Middle frontal gyrus (tissue), 1 donor: ENCODE results near the gene CCDC7.
"Not testable (repeated sequence)": the region's sequence is repeated elsewhere in the genome, so short reads cannot be mapped to it uniquely, and the experiment has no call there.

Experiments used
- DNase-seq: peaks from one replicate; pipeline ENCODE4 v3.0.0-alpha.2; 2015; ENCODE audit warnings: low spot score; ENCODE audit errors: extremely low spot score

The CCDC7 gene

GRCh38 chr10:32693441-32693979, 247.6 kb downstream of the CCDC7 start:
- no peak for DNase-seq

- not testable (repeated sequence) for DNase-seq
Measured at GRCh38 chr10:32699683-32700082, 253.7 kb downstream of the CCDC7 start.

DNA sequence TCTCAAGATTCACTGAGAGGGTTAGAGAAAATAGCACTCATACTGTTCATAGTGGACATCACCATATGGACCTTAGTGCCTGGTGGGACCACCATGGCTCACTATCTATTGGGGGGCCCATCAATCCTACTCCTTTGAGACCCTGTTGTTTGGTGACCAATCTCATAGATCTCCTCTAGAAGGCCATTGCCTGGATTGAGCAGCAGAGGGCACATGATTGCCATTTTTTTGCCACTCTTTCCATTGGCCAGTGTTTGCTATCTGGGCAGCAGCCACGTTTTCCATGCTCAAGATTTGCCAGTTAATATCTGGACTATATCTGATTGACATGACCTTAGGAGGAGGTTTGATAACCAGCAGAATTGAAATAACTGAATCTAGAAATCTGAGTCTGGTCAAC, 267.6 kb downstream of the CCDC7 start:
- DNase-seq: no peak

GRCh38 chr10:32731527-32731926, 285.6 kb downstream of the CCDC7 start:
- no peak for DNase-seq

GRCh38 chr10:32738958-32739357, 293.0 kb downstream of the CCDC7 start:
- no peak for DNase-seq

DNA sequence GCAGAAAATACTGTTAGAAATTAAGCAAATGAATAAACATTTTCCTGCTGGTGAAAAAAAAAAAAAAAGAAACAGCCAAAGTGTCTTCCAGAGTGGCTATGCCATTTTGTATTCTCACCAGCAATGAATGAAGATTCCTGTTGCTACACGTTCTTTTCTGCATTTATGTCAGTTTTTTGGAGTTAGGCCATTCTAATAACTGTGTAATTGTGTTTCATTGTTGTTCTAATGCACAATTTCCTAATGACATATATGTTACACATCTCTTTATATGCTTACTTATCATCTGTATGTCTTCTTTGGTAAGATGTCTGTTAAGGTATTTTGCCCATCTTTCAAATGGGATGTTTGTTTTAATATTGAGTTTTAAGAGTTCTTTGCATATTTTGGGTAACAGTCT, 298.4 kb downstream of the CCDC7 start:
- no peak for DNase-seq

- DNase-seq: no peak
Measured at GRCh38 chr10:32746869-32747268, 300.9 kb downstream of the CCDC7 start.

DNA sequence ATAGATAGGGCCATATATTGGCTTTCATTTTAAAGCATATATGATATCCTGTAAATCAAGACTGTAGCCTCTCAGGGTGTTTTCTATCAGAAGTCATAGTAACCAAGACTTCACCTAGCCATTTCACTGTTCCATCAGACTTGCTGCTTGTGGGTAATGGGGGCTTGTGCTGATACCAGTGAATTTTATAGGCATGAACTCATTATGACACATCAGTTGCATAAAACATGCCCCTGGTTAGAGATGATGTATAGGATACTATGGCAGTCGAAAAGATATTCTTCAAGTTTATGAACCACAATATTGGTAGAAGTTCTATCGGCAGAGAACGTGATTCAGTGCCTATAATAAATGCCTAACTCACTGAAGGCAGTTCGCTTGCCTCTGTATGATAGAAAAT, 305.6 kb downstream of the CCDC7 start:
- no peak for DNase-seq

GRCh38 chr10:32754900-32755299, 309.0 kb downstream of the CCDC7 start:
- not testable (repeated sequence) for DNase-seq

- DNase-seq: no peak
Measured at GRCh38 chr10:32771217-32771616, 325.3 kb downstream of the CCDC7 start.

DNA sequence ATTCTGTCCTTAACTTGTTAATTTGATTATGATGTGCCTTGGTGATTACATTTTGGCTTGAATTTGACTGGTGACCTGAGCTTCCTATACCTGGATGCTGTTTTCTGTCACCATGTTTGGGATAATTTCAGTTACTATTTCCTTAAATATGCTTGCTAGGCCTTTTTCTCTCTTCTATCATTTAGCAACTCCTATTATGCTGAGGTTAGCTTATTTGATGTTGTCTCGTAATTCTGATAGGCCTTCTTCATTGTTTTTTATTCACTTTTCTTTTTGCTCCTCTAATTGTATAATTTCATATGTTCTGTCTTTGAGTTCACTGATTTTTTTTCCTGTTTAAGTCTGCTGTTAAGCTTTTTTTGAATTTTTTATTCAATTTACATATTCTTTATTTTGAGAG, 327.2 kb downstream of the CCDC7 start:
- DNase-seq: no peak

- no peak for DNase-seq
Measured at GRCh38 chr10:32786968-32787367, 341.0 kb downstream of the CCDC7 start.

DNA sequence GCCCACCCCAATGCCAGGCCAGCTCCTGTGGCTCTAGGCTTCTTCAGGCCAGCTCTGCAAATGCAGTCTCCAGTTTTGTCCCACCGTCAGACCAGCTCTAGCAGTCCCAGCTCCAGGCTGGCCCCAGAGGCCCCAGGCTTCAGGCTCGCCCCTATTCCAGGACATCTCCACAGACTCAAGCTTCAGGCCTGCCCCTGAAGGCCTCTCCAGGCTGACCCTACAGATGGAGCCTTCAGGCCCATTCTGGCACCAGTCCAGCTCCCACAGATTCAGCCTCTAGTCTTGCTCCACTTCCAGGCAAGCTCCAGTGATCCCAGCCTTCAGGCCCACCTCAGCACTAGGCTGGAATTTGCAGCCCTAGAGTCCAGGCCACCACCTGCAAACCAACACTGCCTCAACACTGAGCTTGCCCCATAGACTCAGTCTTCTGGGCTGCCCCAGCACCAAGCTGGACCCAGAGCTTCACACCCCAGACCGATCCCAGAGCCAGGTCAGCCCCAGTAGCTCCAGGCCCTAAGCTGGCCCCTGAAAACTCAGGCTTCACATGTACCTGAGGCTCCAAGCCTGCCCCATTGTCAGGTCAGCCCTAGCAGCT, 341.8 kb downstream of the CCDC7 start:
- no peak for DNase-seq

DNA sequence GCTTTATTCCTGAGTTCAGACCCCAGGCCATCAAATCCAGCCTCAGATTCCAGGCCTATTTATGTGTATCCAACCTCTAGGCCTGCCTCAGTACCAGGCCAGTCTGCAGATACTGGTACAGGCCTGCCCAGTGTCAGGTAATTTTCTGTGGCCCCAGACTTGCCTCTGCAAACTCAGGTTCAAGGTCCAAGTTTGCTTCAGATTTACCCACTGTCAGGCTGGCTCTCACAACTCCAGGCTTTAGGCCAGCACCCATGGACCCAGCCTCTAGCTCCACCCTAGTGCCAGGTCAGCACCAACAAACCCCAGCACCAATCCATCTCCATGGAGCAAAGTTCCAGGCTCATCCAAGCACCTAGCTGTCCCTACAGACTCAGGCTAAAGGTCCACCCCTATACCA, 342.4 kb downstream of the CCDC7 start:
- DNase-seq: no peak

- DNase-seq: no peak
Measured at GRCh38 chr10:32790483-32790882, 344.5 kb downstream of the CCDC7 start.

DNA sequence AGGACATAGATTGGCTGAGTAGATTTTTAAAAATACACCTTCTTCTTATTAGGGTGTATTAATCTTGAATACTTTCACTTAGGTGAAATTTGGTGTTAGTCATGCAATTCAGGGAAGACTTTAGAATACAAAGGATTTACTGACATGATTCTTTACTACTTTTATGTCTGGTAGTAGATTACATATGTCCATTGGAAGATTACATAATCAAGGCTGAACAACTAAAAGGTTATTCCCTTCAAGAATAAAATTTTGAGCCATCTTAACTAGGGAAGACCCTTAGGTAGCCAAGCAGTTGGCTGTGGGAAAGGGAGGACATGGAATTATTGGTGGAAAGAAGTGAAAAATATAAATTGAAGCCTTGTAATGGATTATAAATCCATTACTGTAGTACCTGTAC, 347.1 kb downstream of the CCDC7 start:
- no peak for DNase-seq

DNA sequence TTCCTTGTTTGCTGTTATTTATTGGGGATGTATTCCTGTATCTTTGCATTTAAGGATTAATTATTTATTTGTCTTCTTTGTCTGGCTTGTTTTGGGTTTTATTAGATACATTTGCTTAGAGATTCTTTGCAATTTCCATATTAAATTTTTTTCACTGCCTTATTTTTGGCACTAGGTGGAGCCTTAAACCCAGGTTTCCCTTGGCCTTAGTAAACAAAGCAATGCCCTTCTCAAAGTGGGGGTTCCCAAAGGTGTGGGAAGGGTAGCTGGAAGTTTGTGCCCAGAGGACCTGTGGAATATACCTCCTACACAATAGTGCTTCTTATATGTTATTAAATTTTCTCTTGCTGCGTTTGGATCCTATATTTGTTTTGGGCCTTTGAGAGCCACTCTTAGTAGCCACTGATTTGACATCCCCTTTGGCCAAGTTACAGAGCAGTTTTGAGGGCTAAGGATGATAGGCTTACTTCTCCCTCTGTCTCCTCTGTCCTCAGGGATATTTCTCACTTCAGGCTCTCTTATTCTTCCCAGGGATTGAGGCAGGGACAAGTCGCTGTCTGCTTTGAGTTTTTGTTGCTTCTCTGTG, 349.8 kb downstream of the CCDC7 start:
- no peak for DNase-seq

DNA sequence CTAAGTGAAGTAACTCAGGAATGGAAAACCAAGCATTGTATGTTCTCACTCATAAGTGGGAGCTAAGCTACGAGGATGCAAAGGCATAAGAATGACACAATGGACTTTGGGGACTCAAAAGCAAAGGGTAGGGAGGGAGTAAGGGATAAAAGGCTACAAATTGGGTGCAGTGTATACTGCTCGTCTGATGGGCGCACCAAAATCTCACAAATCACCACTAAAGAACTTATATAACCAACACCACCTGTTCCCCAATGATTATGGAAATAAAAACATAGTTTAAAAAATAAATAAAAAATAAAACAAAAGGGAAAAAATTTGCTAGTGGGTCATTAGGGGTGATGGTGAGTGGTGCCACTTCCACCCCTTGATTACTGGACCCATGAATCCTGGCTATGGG, 351.5 kb downstream of the CCDC7 start:
- not testable (repeated sequence) for DNase-seq

DNA sequence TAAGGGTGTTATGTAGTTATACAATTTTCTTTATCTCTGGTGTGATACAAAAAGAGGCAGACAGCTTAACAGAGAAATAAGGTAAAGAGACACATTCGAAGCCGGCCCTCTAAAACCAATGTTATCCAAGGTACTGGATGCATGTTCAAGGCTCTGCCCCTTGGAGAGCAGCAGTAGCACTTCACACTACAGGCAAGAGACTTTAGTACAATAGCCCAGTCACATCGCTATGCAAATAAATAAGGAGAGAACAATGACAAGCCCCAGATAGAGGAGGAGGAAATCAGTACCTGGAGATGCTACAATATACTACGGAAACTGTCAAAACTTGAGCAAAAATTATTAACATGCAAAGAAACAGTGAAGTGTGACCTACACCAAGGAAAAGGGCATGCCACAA, 401.0 kb downstream of the CCDC7 start:
- DNase-seq: no peak

GRCh38 chr10:32851301-32851700, 405.4 kb downstream of the CCDC7 start:
- DNase-seq: no peak

GRCh38 chr10:32854435-32854834, 408.5 kb downstream of the CCDC7 start:
- DNase-seq: no peak

DNA sequence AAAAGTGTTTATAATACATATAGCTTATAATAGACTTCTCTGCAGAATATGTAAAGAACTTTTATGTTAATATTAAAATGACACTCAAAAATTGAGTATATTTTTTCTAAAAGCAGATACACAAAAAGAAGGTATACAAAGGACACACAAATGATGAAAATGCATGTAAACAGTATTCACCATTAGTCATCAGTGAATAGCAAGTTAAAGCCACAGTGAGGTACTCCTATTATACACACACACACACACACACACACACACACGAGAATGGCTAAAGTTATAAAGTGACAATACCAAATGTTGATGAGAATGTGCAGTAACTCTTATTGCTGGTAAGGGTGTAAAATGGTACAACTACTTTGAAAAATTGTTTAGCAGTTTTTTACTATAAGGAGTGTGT, 419.2 kb downstream of the CCDC7 start:
- no peak for DNase-seq

DNA sequence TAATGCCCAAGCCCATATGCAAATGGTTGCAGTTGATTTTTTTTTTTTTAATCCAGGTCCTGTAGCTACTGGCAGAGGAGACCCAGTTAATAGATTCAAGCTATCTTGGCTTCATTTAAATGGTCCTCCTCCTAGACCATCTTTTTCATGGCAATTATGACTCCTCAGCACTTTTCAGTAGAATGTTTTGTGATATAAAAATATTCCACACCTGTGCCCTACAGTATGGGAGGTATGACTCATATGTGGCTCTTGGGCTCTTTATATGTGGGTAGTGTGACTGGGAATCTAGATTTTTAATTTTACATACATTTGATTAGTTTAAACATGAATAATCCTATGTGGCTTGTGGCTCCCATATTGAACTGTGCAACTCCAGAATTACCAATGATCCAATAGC, 432.0 kb downstream of the CCDC7 start:
- no peak for DNase-seq
